ENCODE measurements around the gene GRM7.

- TF ChIP-seq, protein P1, sequence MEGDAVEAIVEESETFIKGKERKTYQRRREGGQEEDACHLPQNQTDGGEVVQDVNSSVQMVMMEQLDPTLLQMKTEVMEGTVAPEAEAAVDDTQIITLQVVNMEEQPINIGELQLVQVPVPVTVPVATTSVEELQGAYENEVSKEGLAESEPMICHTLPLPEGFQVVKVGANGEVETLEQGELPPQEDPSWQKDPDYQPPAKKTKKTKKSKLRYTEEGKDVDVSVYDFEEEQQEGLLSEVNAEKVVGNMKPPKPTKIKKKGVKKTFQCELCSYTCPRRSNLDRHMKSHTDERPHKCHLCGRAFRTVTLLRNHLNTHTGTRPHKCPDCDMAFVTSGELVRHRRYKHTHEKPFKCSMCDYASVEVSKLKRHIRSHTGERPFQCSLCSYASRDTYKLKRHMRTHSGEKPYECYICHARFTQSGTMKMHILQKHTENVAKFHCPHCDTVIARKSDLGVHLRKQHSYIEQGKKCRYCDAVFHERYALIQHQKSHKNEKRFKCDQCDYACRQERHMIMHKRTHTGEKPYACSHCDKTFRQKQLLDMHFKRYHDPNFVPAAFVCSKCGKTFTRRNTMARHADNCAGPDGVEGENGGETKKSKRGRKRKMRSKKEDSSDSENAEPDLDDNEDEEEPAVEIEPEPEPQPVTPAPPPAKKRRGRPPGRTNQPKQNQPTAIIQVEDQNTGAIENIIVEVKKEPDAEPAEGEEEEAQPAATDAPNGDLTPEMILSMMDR (IDR thresholded peaks at IDR 0.05; ENCODE audit: poor library complexity) = no peak
- TF ChIP-seq EZH2phosphoT487 (IDR thresholded peaks at IDR 0.05; ENCODE audit: low read depth, severe bottlenecking, unreplicated experiment) (no peak), EZH2 (IDR thresholded peaks at IDR 0.05; ENCODE audit: borderline replicate concordance) (no peak)
Measured at GRCh38 chr3:7562892-7563291, 702.0 kb downstream of the GRM7 start.
